ENCODE results near the gene TMEM44. TPM values are rescaled to one million over a fixed set of nuclear protein-coding genes. Genes with fewer than 3 reads are reported as not detected.

The TMEM44 gene
- total and polyA plus RNA-seq, 2 donors (not counting 1 experiment from before 2014, with no cell fraction given) = 11.0 to 14.9 TPM

GRCh38 chr3:194559530-194559929 lies 73.7 kb downstream of the TMEM44 start:
- Histone ChIP-seq H3K4me1 (ENCODE audit: control insufficient read depth, extremely low read depth, insufficient read depth, low read length) (peaks cover 4% of the 10 kb centered on the region), H3K27ac (ENCODE audit: insufficient read depth, low read length) (no peak overlapping the region)

GRCh38 chr3:194556086-194557056 lies 76.8 kb downstream of the TMEM44 start:
- Histone ChIP-seq H3K4me2 (ENCODE audit: extremely low read depth, insufficient read depth, low read length) (peak overlapping the region; percentile 63), H2AFZ (ENCODE audit: low read length) (peak overlapping the region; percentile 62), H3K4me3 (replicated peaks in 1 of 4; ENCODE audit: control extremely low read depth in 1 of 4, insufficient read depth in 1 of 4, low read depth in 3 of 4, low read length in 4 of 4) (no peak overlapping the region), H3K27me3 (ENCODE audit: control insufficient read depth, insufficient read depth, low read length) (no peaks in the 10 kb centered on the region), H3K79me2 (ENCODE audit: control insufficient read depth, insufficient read depth, low read length) (no peaks in the 10 kb centered on the region), H3K27ac (ENCODE audit: insufficient read depth, low read length) (no peak overlapping the region), H4K20me1 (ENCODE audit: control insufficient read depth, extremely low read depth, insufficient read depth, low read length) (no peaks in the 10 kb centered on the region), H3K9me3 (ENCODE audit: control insufficient read depth, insufficient read depth, low read depth, low read length) (no peaks in the 10 kb centered on the region), H3K36me3 (ENCODE audit: control insufficient read depth, insufficient read depth, low read length) (no peaks in the 10 kb centered on the region), H3K9ac (ENCODE audit: insufficient read depth, low read length) (no peak overlapping the region), H3K4me1 (ENCODE audit: control insufficient read depth, extremely low read depth, insufficient read depth, low read length) (peaks cover 4% of the 10 kb centered on the region)
- peak in 1 of 2 donors; percentile 70 for DNase-seq (ENCODE audit: low read depth in 2 of 2)
- TF ChIP-seq EZH2 (IDR thresholded peaks at IDR 0.05; ENCODE audit: low read length, missing control alignments) (no peak), CTCF (conservative IDR thresholded peaks at IDR 0.05 in 1 of 2, IDR thresholded peaks at IDR 0.05 in 1 of 2; ENCODE audit: low read depth in 1 of 2, low read length in 2 of 2) (no peak)

More at GRCh38 chr3:194559530-194559929, 73.7 kb downstream of the TMEM44 start:
- H3K9me3 ChIP-seq (ENCODE audit: control insufficient read depth, insufficient read depth, low read depth, low read length) = no peaks in the 10 kb centered on the region
- H2AFZ ChIP-seq (ENCODE audit: low read length) = no peak overlapping the region
- H3K9ac ChIP-seq (ENCODE audit: insufficient read depth, low read length) = no peak overlapping the region
- no peak for DNase-seq (ENCODE audit: low read depth in 2 of 2)
- no peaks in the 10 kb centered on the region for H3K79me2 ChIP-seq (ENCODE audit: control insufficient read depth, insufficient read depth, low read length)
- H4K20me1 ChIP-seq (ENCODE audit: control insufficient read depth, extremely low read depth, insufficient read depth, low read length) = no peaks in the 10 kb centered on the region
- H3K4me3 ChIP-seq (replicated peaks in 1 of 4; ENCODE audit: control extremely low read depth in 1 of 4, insufficient read depth in 1 of 4, low read depth in 3 of 4, low read length in 4 of 4) = no peak overlapping the region
- TF ChIP-seq EZH2 (IDR thresholded peaks at IDR 0.05; ENCODE audit: low read length, missing control alignments) (no peak), CTCF (conservative IDR thresholded peaks at IDR 0.05 in 1 of 2, IDR thresholded peaks at IDR 0.05 in 1 of 2; ENCODE audit: low read depth in 1 of 2, low read length in 2 of 2) (no peak)
- no peaks in the 10 kb centered on the region for H3K27me3 ChIP-seq (ENCODE audit: control insufficient read depth, insufficient read depth, low read length)
- H3K4me2 ChIP-seq (ENCODE audit: extremely low read depth, insufficient read depth, low read length) = no peak overlapping the region
- no peaks in the 10 kb centered on the region for H3K36me3 ChIP-seq (ENCODE audit: control insufficient read depth, insufficient read depth, low read length)

GRCh38 chr3:194555175-194556062 lies 77.8 kb downstream of the TMEM44 start:
- no peaks in the 10 kb centered on the region for H3K27me3 ChIP-seq (ENCODE audit: control insufficient read depth, insufficient read depth, low read length)
- no peak for DNase-seq (ENCODE audit: low read depth in 2 of 2)
- H3K4me2 ChIP-seq (ENCODE audit: extremely low read depth, insufficient read depth, low read length) = no peak overlapping the region
- no peaks in the 10 kb centered on the region for H3K79me2 ChIP-seq (ENCODE audit: control insufficient read depth, insufficient read depth, low read length)
- no peaks in the 10 kb centered on the region for H3K36me3 ChIP-seq (ENCODE audit: control insufficient read depth, insufficient read depth, low read length)
- no peak for TF ChIP-seq CTCF (conservative IDR thresholded peaks at IDR 0.05 in 1 of 2, IDR thresholded peaks at IDR 0.05 in 1 of 2; ENCODE audit: low read depth in 1 of 2, low read length in 2 of 2)
- no peaks in the 10 kb centered on the region for H4K20me1 ChIP-seq (ENCODE audit: control insufficient read depth, extremely low read depth, insufficient read depth, low read length)
- H3K27ac ChIP-seq (ENCODE audit: insufficient read depth, low read length) = no peak overlapping the region
- H3K9me3 ChIP-seq (ENCODE audit: control insufficient read depth, insufficient read depth, low read depth, low read length) = no peaks in the 10 kb centered on the region
- no peak overlapping the region for H2AFZ ChIP-seq (ENCODE audit: low read length)
- no peak overlapping the region for H3K9ac ChIP-seq (ENCODE audit: insufficient read depth, low read length)
- H3K4me3 ChIP-seq (replicated peaks in 1 of 4; ENCODE audit: control extremely low read depth in 1 of 4, insufficient read depth in 1 of 4, low read depth in 3 of 4, low read length in 4 of 4) = no peak overlapping the region
- H3K4me1 ChIP-seq (ENCODE audit: control insufficient read depth, extremely low read depth, insufficient read depth, low read length) = peaks cover 4% of the 10 kb centered on the region

Measured in fibroblast of lung (primary cell).